ENCODE results near the gene SFTPA2.

- TF ChIP-seq CTCF (IDR thresholded peaks at IDR 0.05) (no peak), POLR2A (IDR thresholded peaks at IDR 0.05) (no peak)
Measured at GRCh38 chr10:79602953-79603352, 42.7 kb upstream of the SFTPA2 start.
